ENCODE data around the gene AXIN2.
A peak's percentile ranks its signal among the peaks of the same experiment; 100 is the strongest.
"Not testable (repeated sequence)": the region's sequence is repeated elsewhere in the genome, so short reads cannot be mapped to it uniquely, and the experiment has no call there.

Gene AXIN2

GRCh38 chr17:65522751-65523404 is 38.6 kb downstream of the AXIN2 start:
- H3K9ac ChIP-seq (ENCODE audit: low read depth, low read length): no peak overlapping the region
- H3K4me1 ChIP-seq (ENCODE audit: insufficient read depth, low read length): 0 out of 2 replicates have a peak, but pooled peaks cover 2% of the 10 kb centered on the region
- H3K36me3 ChIP-seq (ENCODE audit: insufficient read depth, low read depth, low read length): no peaks in the 10 kb centered on the region
- no peaks in the 10 kb centered on the region for H3K27me3 ChIP-seq (ENCODE audit: insufficient read depth, low read length)
- no peaks in the 10 kb centered on the region for H3K9me3 ChIP-seq (ENCODE audit: insufficient read depth, low read depth, low read length)
- H3K27ac ChIP-seq (ENCODE audit: low read length): no peak overlapping the region
- H3K4me3 ChIP-seq (ENCODE audit: low read length): no peak overlapping the region

GRCh38 chr17:65519462-65519861 is 42.0 kb downstream of the AXIN2 start:
- Histone ChIP-seq H3K4me1 (ENCODE audit: insufficient read depth, low read length) (peaks cover 13% of the 10 kb centered on the region; the same call in 1 of the 2 replicates), H3K4me3 (ENCODE audit: low read length) (no peak overlapping the region), H3K27ac (ENCODE audit: low read length) (no peak overlapping the region), H3K27me3 (ENCODE audit: insufficient read depth, low read length) (no peaks in the 10 kb centered on the region), H3K36me3 (ENCODE audit: insufficient read depth, low read depth, low read length) (no peaks in the 10 kb centered on the region), H3K9me3 (ENCODE audit: insufficient read depth, low read depth, low read length) (no peaks in the 10 kb centered on the region), H3K9ac (ENCODE audit: low read depth, low read length) (no peak overlapping the region)

DNA sequence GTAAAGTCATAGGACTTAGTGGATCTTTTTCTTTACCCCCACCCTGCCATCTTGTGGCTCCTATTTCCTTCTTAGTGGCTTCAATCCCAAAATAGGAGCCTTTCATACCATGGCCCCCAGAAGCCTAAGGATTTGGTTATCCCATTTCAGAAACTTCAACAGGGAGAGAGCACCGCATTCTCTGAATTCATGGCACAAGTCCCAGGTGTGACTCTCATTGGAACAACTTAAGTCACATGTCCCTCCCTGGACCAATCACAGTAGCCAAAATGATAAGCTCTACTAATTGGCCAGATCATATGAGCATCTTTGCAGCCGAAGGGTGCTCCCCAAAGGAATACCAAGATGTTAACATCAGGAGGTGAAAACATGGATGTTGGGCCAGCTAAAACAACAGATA is 43.2 kb downstream of the AXIN2 start:
- Histone ChIP-seq H3K9ac (ENCODE audit: low read depth, low read length) (no peak overlapping the region), H3K4me3 (ENCODE audit: low read length) (no peak overlapping the region), H3K27me3 (ENCODE audit: insufficient read depth, low read length) (no peaks in the 10 kb centered on the region), H3K9me3 (ENCODE audit: insufficient read depth, low read depth, low read length) (no peaks in the 10 kb centered on the region), H3K36me3 (ENCODE audit: insufficient read depth, low read depth, low read length) (no peaks in the 10 kb centered on the region), H3K4me1 (ENCODE audit: insufficient read depth, low read length) (peaks cover 11% of the 10 kb centered on the region; the same call in 1 of the 2 replicates), H3K27ac (ENCODE audit: low read length) (no peak overlapping the region)

DNA sequence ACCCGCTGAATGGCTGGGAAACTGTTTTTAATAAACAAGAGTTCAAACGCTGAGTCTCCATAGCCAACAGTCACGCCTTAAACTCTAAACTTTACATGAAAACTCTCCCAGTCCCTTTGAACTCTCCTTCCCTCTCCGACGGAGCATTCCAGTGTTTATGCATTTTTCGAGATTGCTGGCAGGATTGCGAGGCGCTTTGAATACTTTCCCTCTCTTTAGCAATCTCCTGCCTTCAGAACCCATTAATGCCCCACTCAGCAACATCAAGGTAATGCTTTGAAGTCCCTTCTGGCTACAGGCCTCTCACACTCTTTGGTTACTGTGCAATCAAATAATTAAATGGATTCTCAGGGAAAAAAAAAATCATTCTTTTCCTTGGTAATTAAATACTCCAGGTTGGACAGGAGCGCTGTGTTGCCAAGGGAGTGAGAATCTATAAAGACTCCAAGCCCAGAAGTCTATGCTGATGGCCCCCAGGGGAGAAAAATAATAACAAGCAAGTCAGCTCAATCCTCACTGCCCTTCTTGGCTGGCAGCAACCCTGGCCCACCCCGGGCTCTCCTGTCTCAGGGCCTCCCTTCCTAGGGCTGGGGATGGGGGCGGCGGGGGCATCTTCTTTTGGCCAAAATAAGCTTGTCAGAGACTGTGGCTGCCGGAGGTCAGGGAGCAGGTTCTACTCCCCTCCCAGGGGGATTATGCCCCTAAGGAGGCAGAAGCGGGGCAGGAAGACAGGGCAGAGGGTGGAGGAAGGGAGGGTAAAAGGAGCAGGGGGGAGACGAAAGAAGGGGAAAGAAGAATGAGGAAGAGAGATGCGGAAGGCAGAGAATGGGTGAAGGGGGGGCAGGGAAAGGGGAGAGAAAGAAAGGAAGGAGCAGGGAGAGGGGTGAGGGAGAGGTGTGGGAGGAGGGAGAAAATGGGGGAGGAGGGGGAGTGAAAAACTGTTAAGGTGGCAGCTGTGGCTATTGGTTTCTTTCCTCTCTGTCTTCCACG is 45.2 kb downstream of the AXIN2 start:
- Histone ChIP-seq H3K9me3 (ENCODE audit: insufficient read depth, low read depth, low read length) (no peaks in the 10 kb centered on the region), H3K9ac (ENCODE audit: low read depth, low read length) (no peak overlapping the region; the same call in 1 of the 2 replicates), H3K36me3 (ENCODE audit: insufficient read depth, low read depth, low read length) (no peaks in the 10 kb centered on the region), H3K27ac (ENCODE audit: low read length) (no peak overlapping the region), H3K27me3 (ENCODE audit: insufficient read depth, low read length) (no peaks in the 10 kb centered on the region), H3K4me3 (ENCODE audit: low read length) (peak overlapping the region; percentile 17; the same call in 1 of the 2 replicates), H3K4me1 (ENCODE audit: insufficient read depth, low read length) (peaks cover 11% of the 10 kb centered on the region; the same call in 1 of the 2 replicates)

DNA sequence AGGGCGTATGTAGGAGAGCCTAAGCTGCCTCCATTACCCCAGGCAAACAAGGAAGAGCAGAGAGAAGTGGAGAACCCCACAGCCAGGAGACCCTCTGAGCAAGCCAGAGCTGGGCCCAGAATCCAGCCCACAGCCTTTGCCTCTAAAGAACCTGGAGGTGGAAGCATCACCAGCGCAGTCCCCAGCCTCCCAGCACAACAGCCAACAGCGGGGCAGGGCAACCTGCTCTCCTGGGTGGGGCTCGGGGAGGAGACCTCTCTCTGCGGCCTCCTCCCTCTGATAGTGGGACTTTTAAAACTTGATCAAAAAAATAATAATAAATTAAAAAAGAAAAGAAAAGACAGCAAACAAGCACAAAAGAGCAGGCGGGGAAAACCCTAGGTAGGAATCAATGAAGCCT is 45.9 kb downstream of the AXIN2 start:
- H3K27ac ChIP-seq (ENCODE audit: low read length): no peak overlapping the region
- H3K9ac ChIP-seq (ENCODE audit: low read depth, low read length): no peak overlapping the region
- peak overlapping the region; percentile 17; the same call in 1 of the 2 replicates for H3K4me3 ChIP-seq (ENCODE audit: low read length)
- H3K4me1 ChIP-seq (ENCODE audit: insufficient read depth, low read length): peaks cover 11% of the 10 kb centered on the region; the same call in 1 of the 2 replicates
- no peaks in the 10 kb centered on the region for H3K9me3 ChIP-seq (ENCODE audit: insufficient read depth, low read depth, low read length)
- no peaks in the 10 kb centered on the region for H3K36me3 ChIP-seq (ENCODE audit: insufficient read depth, low read depth, low read length)
- H3K27me3 ChIP-seq (ENCODE audit: insufficient read depth, low read length): no peaks in the 10 kb centered on the region

- Histone ChIP-seq H3K9ac (ENCODE audit: low read depth, low read length) (no peak overlapping the region), H3K27me3 (ENCODE audit: insufficient read depth, low read length) (no peaks in the 10 kb centered on the region)
These were observed 46.9 kb downstream of the AXIN2 start for GRCh38 chr17:65514541-65514940.

GRCh38 chr17:65514082-65514481 is 47.4 kb downstream of the AXIN2 start:
- Histone ChIP-seq H3K9ac (ENCODE audit: low read depth, low read length) (no peak overlapping the region), H3K36me3 (ENCODE audit: insufficient read depth, low read depth, low read length) (no peaks in the 10 kb centered on the region)

More at GRCh38 chr17:65514541-65514940, 46.9 kb downstream of the AXIN2 start:
- H3K4me1 ChIP-seq (ENCODE audit: insufficient read depth, low read length): peaks cover 11% of the 10 kb centered on the region; the same call in 1 of the 2 replicates
- no peaks in the 10 kb centered on the region for H3K36me3 ChIP-seq (ENCODE audit: insufficient read depth, low read depth, low read length)
- no peak overlapping the region for H3K27ac ChIP-seq (ENCODE audit: low read length)
- H3K9me3 ChIP-seq (ENCODE audit: insufficient read depth, low read depth, low read length): no peaks in the 10 kb centered on the region
- H3K4me3 ChIP-seq (ENCODE audit: low read length): no peak overlapping the region

DNA sequence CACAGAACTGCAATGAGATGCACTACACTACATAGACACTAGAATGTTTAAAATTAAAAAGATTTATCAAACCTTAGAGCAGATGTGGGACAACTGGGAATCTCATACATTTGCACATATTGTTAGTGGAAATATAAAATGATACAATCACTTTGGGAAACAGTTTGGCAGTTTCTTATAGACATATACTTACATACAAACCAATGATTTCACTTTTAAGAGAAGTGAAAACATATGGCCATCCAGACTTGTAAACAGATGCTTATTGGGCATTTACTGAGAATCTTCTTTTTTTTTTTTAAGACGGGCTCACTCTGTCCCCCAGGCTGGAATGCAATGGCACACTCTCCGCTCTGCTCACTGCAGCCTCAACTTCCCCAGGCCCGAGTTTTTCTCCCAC is 50.1 kb downstream of the AXIN2 start:
- Histone ChIP-seq H3K27ac (ENCODE audit: low read length) (no peak overlapping the region), H3K4me1 (ENCODE audit: insufficient read depth, low read length) (peaks cover 9% of the 10 kb centered on the region; the same call in 1 of the 2 replicates), H3K9me3 (ENCODE audit: insufficient read depth, low read depth, low read length) (no peaks in the 10 kb centered on the region), H3K36me3 (ENCODE audit: insufficient read depth, low read depth, low read length) (no peaks in the 10 kb centered on the region), H3K9ac (ENCODE audit: low read depth, low read length) (no peak overlapping the region), H3K4me3 (ENCODE audit: low read length) (no peak overlapping the region), H3K27me3 (ENCODE audit: insufficient read depth, low read length) (no peaks in the 10 kb centered on the region)

More at GRCh38 chr17:65514082-65514481, 47.4 kb downstream of the AXIN2 start:
- no peaks in the 10 kb centered on the region for H3K27me3 ChIP-seq (ENCODE audit: insufficient read depth, low read length)
- H3K9me3 ChIP-seq (ENCODE audit: insufficient read depth, low read depth, low read length): no peaks in the 10 kb centered on the region
- H3K27ac ChIP-seq (ENCODE audit: low read length): no peak overlapping the region
- peaks cover 11% of the 10 kb centered on the region; the same call in 1 of the 2 replicates for H3K4me1 ChIP-seq (ENCODE audit: insufficient read depth, low read length)
- no peak overlapping the region for H3K4me3 ChIP-seq (ENCODE audit: low read length)

- no peaks in the 10 kb centered on the region for H3K9me3 ChIP-seq (ENCODE audit: insufficient read depth, low read depth, low read length)
- H3K9ac ChIP-seq (ENCODE audit: low read depth, low read length): no peak overlapping the region
These were observed 52.4 kb downstream of the AXIN2 start for GRCh38 chr17:65509032-65509431.

GRCh38 chr17:65504673-65505072 is 56.8 kb downstream of the AXIN2 start:
- H3K4me1 ChIP-seq (ENCODE audit: insufficient read depth, low read length); H3K27me3 ChIP-seq (ENCODE audit: insufficient read depth, low read length); H3K27ac ChIP-seq (ENCODE audit: low read length); H3K4me3 ChIP-seq (ENCODE audit: low read length); H3K9ac ChIP-seq (ENCODE audit: low read depth, low read length); H3K36me3 ChIP-seq (ENCODE audit: insufficient read depth, low read depth, low read length); H3K9me3 ChIP-seq (ENCODE audit: insufficient read depth, low read depth, low read length): not testable (repeated sequence)

More at GRCh38 chr17:65509032-65509431, 52.4 kb downstream of the AXIN2 start:
- no peaks in the 10 kb centered on the region for H3K27me3 ChIP-seq (ENCODE audit: insufficient read depth, low read length)
- H3K4me1 ChIP-seq (ENCODE audit: insufficient read depth, low read length): no peaks in the 10 kb centered on the region
- no peaks in the 10 kb centered on the region for H3K36me3 ChIP-seq (ENCODE audit: insufficient read depth, low read depth, low read length)
- no peak overlapping the region for H3K4me3 ChIP-seq (ENCODE audit: low read length)
- H3K27ac ChIP-seq (ENCODE audit: low read length): no peak overlapping the region

DNA sequence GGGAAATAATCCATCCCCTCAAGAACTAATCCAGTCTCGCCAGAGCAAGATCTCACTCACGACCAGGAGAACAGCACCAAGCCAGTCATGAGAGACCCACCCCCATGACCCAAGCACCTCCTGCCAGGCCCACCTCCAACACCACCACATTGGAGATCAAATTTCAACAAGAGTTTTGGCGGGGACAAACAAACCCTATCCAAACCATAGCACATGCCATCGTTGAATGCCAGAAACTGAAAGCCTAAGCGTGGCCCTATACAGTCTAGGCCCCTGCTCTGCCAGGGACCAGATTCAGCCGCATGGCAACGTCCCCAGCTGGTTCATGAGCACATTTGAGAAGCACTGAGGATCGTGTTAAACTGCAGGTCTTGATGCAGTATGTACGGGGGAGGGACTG is 57.3 kb downstream of the AXIN2 start:
- H3K27me3 ChIP-seq (ENCODE audit: insufficient read depth, low read length): no peaks in the 10 kb centered on the region
- H3K27ac ChIP-seq (ENCODE audit: low read length): no peak overlapping the region
- no peak overlapping the region for H3K4me3 ChIP-seq (ENCODE audit: low read length)
- no peaks in the 10 kb centered on the region for H3K4me1 ChIP-seq (ENCODE audit: insufficient read depth, low read length)
- H3K36me3 ChIP-seq (ENCODE audit: insufficient read depth, low read depth, low read length): no peaks in the 10 kb centered on the region
- no peak overlapping the region for H3K9ac ChIP-seq (ENCODE audit: low read depth, low read length)
- H3K9me3 ChIP-seq (ENCODE audit: insufficient read depth, low read depth, low read length): no peaks in the 10 kb centered on the region
